SU-DHL-6 (cell line): ENCODE measurements around the gene ACTMAP.

ENCODE experiments used
- H2AFZ ChIP-seq: fragments of 200-600 bp; sonication (generic); 2 replicates; pipeline ENCODE4 v1.6.1; 2014; ENCODE audit warnings: low read depth, mild to moderate bottlenecking, moderate library complexity, mixed read lengths, antibody characterized with exemption, low read length; ENCODE audit not compliant: severe bottlenecking
- H3F3A ChIP-seq: fragments of 200-600 bp; shearing (Covaris generic); 2 replicates; pipeline ENCODE4 v1.6.0; 2016; ENCODE audit warnings: antibody characterized with exemption, mild to moderate bottlenecking; ENCODE audit not compliant: insufficient read depth
- H3K27ac ChIP-seq: fragments of 200-600 bp; sonication (generic); 2 replicates; pipeline ENCODE4 v1.5.1; 2016; ENCODE audit warnings: low read depth, mild to moderate bottlenecking, low read length, moderate library complexity, mixed read lengths
- H3K27me3 ChIP-seq: fragments of 200-600 bp; sonication (generic), shearing (Covaris generic); 2 replicates; pipeline ENCODE4 v1.6.0; 2014; ENCODE audit warnings: mild to moderate bottlenecking, low read length
- H3K36me3 ChIP-seq: fragments of 200-600 bp; sonication (generic); 2 replicates; pipeline ENCODE4 v1.6.1; 2014; ENCODE audit warnings: mild to moderate bottlenecking, low read length, mixed read lengths
- H3K4me2 ChIP-seq: fragments of 300-600, 200-600 bp; shearing (Covaris generic), sonication (generic); 2 replicates; pipeline ENCODE4 v1.6.0; 2014; ENCODE audit warnings: low read length, low read depth, mild to moderate bottlenecking; ENCODE audit not compliant: poor library complexity, severe bottlenecking
- H3K4me3 ChIP-seq: fragments of 200-600 bp; sonication (generic); 2 replicates; pipeline ENCODE4 v1.5.1; 2014; ENCODE audit warnings: antibody characterized with exemption, low read length, mild to moderate bottlenecking, mixed read lengths; ENCODE audit not compliant: insufficient read depth, poor library complexity, severe bottlenecking
- H3K79me2 ChIP-seq: fragments of 200-600 bp; sonication (generic); 2 replicates; pipeline ENCODE4 v1.6.1; 2014; ENCODE audit warnings: mild to moderate bottlenecking, low read length, moderate library complexity; ENCODE audit not compliant: insufficient read depth
- H3K9ac ChIP-seq: fragments of 200-600 bp; sonication (generic); 2 replicates; pipeline ENCODE4 v1.7.0; 2014; ENCODE audit warnings: mild to moderate bottlenecking, low read length
- H3K9me2 ChIP-seq: fragments of 200-600 bp; sonication (generic); replicated peaks from 2 replicates; pipeline ENCODE4 v1.6.1; 2014; ENCODE audit warnings: low read length; ENCODE audit not compliant: insufficient read depth
- H3K9me3 ChIP-seq: fragments of 200-600 bp; sonication (generic); 2 replicates; pipeline ENCODE4 v1.6.1; 2014; ENCODE audit warnings: low read length, mixed read lengths; ENCODE audit not compliant: insufficient read depth
- H4K20me1 ChIP-seq: fragments of 200-600 bp; sonication (generic); 2 replicates; pipeline ENCODE4 v1.6.1; 2014; ENCODE audit warnings: low read depth, mild to moderate bottlenecking, antibody characterized with exemption, low read length, moderate library complexity, mixed read lengths
- CTCF ChIP-seq: fragments of 200-600 bp; sonication (generic); IDR thresholded peaks from one replicate; pipeline ENCODE4 v1.5.1; 2017; ENCODE audit warnings: antibody characterized with exemption, mild to moderate bottlenecking, low read length, moderate library complexity; ENCODE audit not compliant: insufficient read depth, poor library complexity, severe bottlenecking
- EZH2phosphoT487 ChIP-seq: fragments of 200-600 bp; sonication (generic), shearing (Covaris generic); conservative IDR thresholded peaks from 2 replicates; pipeline ENCODE4 v1.6.1; 2018; ENCODE audit warnings: mild to moderate bottlenecking, antibody characterized with exemption, low read length, moderate library complexity, mixed read lengths

The ACTMAP gene

DNA sequence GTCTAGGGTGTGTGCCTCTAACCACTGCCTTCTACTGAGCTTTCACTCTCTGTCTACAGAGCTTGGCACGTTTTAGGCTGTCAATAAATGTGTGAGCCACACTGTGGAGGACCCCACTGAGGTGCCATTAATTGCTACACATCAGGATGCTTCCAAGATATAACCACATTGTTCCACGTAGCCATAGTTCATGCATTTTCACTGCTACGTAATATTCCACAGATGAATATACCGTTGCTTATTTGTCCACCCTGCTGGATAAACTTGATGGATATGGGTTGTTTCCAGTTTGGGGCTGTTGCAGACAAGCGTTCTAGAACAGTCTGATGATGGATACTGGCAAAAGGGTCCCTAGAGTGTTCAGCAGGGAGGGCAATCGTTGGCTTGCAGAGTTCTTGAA, 48.5 kb downstream of the ACTMAP start:
- H3K27ac ChIP-seq = no peak overlapping the region
- H3K9me3 ChIP-seq = no peaks in the 10 kb centered on the region
- H3K4me2 ChIP-seq = no peak overlapping the region
- no peaks in the 10 kb centered on the region for H4K20me1 ChIP-seq
- H3K79me2 ChIP-seq = no peaks in the 10 kb centered on the region
- no peak overlapping the region for H3K9ac ChIP-seq
- H2AFZ ChIP-seq = no peak overlapping the region
- H3K4me3 ChIP-seq = no peak overlapping the region
- no peaks in the 10 kb centered on the region for H3K36me3 ChIP-seq
- H3F3A ChIP-seq = no peaks in the 10 kb centered on the region
- H3K9me2 ChIP-seq = no peaks in the 10 kb centered on the region
- no peak for TF ChIP-seq EZH2phosphoT487
- TF ChIP-seq CTCF = no peak
- no peaks in the 10 kb centered on the region for H3K27me3 ChIP-seq

DNA sequence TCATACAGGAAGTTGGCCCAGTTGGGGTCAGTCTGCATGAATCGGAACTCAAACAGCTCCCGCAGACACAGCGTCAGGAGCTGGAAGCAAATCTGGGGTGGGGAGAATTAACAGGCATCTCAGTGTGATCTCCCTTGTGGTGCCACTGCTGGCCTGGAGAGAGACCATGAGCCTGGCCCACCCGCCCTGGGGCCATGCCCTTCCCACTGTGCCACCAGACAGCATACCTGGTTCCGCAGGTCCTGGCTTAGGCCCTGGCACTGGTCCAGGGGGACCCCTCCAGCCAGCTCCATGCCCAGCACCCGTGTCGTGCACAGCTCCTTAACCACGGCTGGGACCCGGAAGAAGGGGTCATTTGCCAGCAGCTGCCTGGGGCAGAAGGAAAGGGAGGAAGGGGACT, 50.2 kb downstream of the ACTMAP start:
- no peaks in the 10 kb centered on the region for H3F3A ChIP-seq
- no peaks in the 10 kb centered on the region for H3K27me3 ChIP-seq
- H3K9ac ChIP-seq = no peak overlapping the region
- no peaks in the 10 kb centered on the region for H3K9me3 ChIP-seq
- H3K4me3 ChIP-seq = no peak overlapping the region
- no peaks in the 10 kb centered on the region for H3K79me2 ChIP-seq
- H2AFZ ChIP-seq = no peak overlapping the region
- H3K27ac ChIP-seq = no peak overlapping the region
- no peaks in the 10 kb centered on the region for H3K36me3 ChIP-seq
- no peaks in the 10 kb centered on the region for H3K9me2 ChIP-seq
- no peak overlapping the region for H3K4me2 ChIP-seq
- TF ChIP-seq CTCF (no peak), EZH2phosphoT487 (no peak)
- H4K20me1 ChIP-seq = no peaks in the 10 kb centered on the region

- no peaks in the 10 kb centered on the region for H3K36me3 ChIP-seq
- TF ChIP-seq CTCF (no peak), EZH2phosphoT487 (no peak)
- H3F3A ChIP-seq = no peaks in the 10 kb centered on the region
These were observed 53.3 kb downstream of the ACTMAP start for GRCh38 chr19:40697007-40697406.

DNA sequence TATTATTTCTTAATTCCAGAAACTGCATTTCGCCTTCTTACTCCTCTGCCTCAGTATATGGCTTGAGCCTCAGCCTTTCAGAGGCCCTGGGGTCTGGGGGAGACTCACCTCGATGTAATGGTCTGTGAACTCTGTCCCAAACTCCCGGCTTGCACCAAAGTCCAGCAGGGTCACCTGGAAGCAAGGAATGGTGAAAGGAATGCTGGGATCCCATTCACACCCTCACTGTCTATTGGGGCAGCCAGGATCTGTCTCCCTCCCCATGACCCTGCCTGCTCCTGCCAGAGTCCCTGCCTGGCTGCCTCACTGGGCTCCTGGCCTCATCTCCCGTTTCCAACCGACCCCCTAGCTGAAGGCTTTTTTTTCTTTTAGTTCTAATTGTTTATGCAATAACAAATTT, 54.4 kb downstream of the ACTMAP start:
- Histone ChIP-seq H3K9me3 (no peaks in the 10 kb centered on the region), H3K9ac (no peak overlapping the region), H3K4me2 (no peak overlapping the region), H3K27ac (no peak overlapping the region), H3K79me2 (no peaks in the 10 kb centered on the region), H3K4me3 (no peak overlapping the region), H3K36me3 (no peaks in the 10 kb centered on the region), H3K27me3 (no peaks in the 10 kb centered on the region), H3F3A (no peaks in the 10 kb centered on the region), H3K9me2 (no peaks in the 10 kb centered on the region), H4K20me1 (no peaks in the 10 kb centered on the region), H2AFZ (no peak overlapping the region)
- TF ChIP-seq EZH2phosphoT487 (no peak), CTCF (no peak)

More at GRCh38 chr19:40697007-40697406, 53.3 kb downstream of the ACTMAP start:
- H4K20me1 ChIP-seq = no peaks in the 10 kb centered on the region
- H3K9ac ChIP-seq = no peak overlapping the region
- no peaks in the 10 kb centered on the region for H3K79me2 ChIP-seq
- H3K9me3 ChIP-seq = no peaks in the 10 kb centered on the region
- H3K4me3 ChIP-seq = no peak overlapping the region
- no peaks in the 10 kb centered on the region for H3K9me2 ChIP-seq
- no peaks in the 10 kb centered on the region for H3K27me3 ChIP-seq
- no peak overlapping the region for H3K27ac ChIP-seq
- no peak overlapping the region for H2AFZ ChIP-seq
- no peak overlapping the region for H3K4me2 ChIP-seq
